Inflammatory macrophage treated with lipopolysaccharide for 1 hour (primary cell): ENCODE measurements around the gene CACNG8.

Experiments
- DNase-seq, 2 donors: peaks; one replicate each; pipeline ENCODE4 v3.0.0-alpha.2; 2020 to 2022

Gene CACNG8

GRCh38 chr19:53965091-53965490 lies 2.4 kb downstream of the CACNG8 start:
- DNase-seq: no peak

GRCh38 chr19:53966931-53967330 lies 4.2 kb downstream of the CACNG8 start:
- no peak for DNase-seq

- no peak for DNase-seq
Measured at GRCh38 chr19:53969366-53969765, 6.6 kb downstream of the CACNG8 start.

- peak; percentile 63 to 68 for DNase-seq
Measured at GRCh38 chr19:53971673-53972072, 8.9 kb downstream of the CACNG8 start.

GRCh38 chr19:53977429-53977990 lies 14.8 kb downstream of the CACNG8 start:
- DNase-seq: peak; percentile 72 to 91

GRCh38 chr19:53977991-53978731 lies 15.4 kb downstream of the CACNG8 start:
- DNase-seq: peak; percentile 22 to 65

GRCh38 chr19:53978975-53979801 lies 16.5 kb downstream of the CACNG8 start:
- DNase-seq: no peak

- DNase-seq: no peak
Measured at GRCh38 chr19:53980539-53981375, 18.0 kb downstream of the CACNG8 start.

GRCh38 chr19:53981376-53981951 lies 18.7 kb downstream of the CACNG8 start:
- no peak for DNase-seq

- DNase-seq: no peak
Measured at GRCh38 chr19:53982001-53982451, 19.3 kb downstream of the CACNG8 start.

- no peak for DNase-seq
Measured at GRCh38 chr19:53982611-53983010, 19.9 kb downstream of the CACNG8 start.

GRCh38 chr19:53983457-53984289 lies 20.9 kb downstream of the CACNG8 start:
- no peak for DNase-seq

- no peak for DNase-seq
Measured at GRCh38 chr19:53985863-53986262, 23.1 kb downstream of the CACNG8 start.

GRCh38 chr19:53988981-53989380 lies 26.2 kb downstream of the CACNG8 start:
- no peak for DNase-seq

- DNase-seq: no peak
Measured at GRCh38 chr19:53989600-53990533, 27.1 kb downstream of the CACNG8 start.

GRCh38 chr19:53991224-53992113 lies 28.7 kb downstream of the CACNG8 start, which contains the start of gene CACNG6:
Gene CACNG6 (plus strand): TSS chr19:53991637. CDS start chr19:53992878, 1,241 bp downstream.
- no peak for DNase-seq

- DNase-seq: no peak
Measured at GRCh38 chr19:53992211-53992610, 29.5 kb downstream of the CACNG8 start.

GRCh38 chr19:53992815-53993214 lies 30.1 kb downstream of the CACNG8 start:
- DNase-seq: no peak

- DNase-seq: no peak
Measured at GRCh38 chr19:53993448-53993847, 30.7 kb downstream of the CACNG8 start.
